Ishikawa (cell line): ENCODE measurements around the gene PRDX2.

Experiments used
- TAF1 ChIP-seq: IDR thresholded peaks from 2 replicates; pipeline ENCODE4 v1.6.1; 2012; ENCODE audit warnings: low read depth, mild to moderate bottlenecking
- TF ChIP-seq, protein P1 (sequence below): IDR thresholded peaks from 2 replicates; pipeline ENCODE4 v1.6.1; 2012

DNA sequence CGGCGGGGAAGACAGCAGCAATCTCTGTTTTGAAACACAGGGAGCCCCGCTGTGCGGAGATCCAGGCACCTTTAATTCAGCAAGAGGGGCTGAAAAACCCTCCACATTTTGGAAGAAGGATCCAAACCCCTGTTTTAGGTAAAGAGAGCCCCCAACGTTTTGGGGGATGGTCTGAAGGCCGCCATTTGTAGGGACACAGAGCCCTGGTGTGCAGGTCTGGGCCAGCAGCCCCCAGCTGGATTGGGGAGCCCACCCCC, 22.8 kb downstream of the PRDX2 start:
- TF ChIP-seq TAF1: no peak
- TF ChIP-seq, protein P1, sequence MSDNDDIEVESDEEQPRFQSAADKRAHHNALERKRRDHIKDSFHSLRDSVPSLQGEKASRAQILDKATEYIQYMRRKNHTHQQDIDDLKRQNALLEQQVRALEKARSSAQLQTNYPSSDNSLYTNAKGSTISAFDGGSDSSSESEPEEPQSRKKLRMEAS: no peak
